Measurements from ENCODE around the gene SOX13. TPM values are rescaled to one million over a fixed set of nuclear protein-coding genes. Genes with fewer than 3 reads are reported as not detected.
A peak's percentile ranks its signal among the peaks of the same experiment; 100 is the strongest.

SOX13 gene
- total and polyA plus RNA-seq, 7 experiments from 2014 or later = 0.24 to 10.1 (median 0.85) TPM; not detected in 2

DNA sequence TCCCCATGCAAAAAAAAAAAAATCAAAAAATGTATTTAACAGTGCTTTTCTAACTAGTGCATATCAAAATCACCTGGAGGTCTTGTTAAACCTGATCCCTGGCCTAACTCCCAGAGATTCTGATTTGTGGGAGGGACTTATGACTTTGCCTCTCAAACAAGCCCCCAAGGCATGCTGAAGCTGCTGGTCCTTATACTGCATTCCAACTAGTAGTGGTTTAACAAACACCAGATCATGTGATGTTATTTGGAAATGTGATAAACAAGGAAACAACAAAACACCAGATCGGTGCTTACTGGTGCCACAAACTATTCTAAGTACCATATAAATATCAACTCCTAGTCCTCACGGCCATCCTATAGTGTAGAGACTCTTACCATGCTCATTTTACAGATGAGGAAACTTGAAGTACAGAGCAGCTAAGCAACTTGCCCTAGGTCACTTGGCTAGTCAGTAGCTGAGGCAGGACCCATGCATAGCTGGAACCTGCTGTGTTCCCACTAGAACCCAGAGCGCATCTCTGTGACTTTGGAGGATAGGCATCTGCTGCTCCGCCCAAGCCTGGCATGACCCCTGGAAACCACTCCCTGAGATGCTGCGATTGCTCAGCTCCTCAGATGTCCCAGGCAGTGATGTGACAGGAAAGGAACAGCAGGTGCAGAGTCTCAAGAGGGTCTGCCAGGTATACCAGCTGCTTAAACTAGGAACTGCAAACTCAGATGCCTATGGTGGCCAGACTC is 38.1 kb downstream of the SOX13 start:
- H3K36me3 Mint-ChIP-seq = no peaks in the 10 kb centered on the region
- Histone ChIP-seq H3K4me3 (ENCODE audit: low read length) (no peak overlapping the region), H3K27ac (ENCODE audit: low read depth, low read length) (no peak overlapping the region), H3K27me3 (ENCODE audit: control insufficient read depth in 2 of 2, insufficient read depth in 2 of 2, low read length in 2 of 2) (no peaks in the 10 kb centered on the region), H3K9me3 (ENCODE audit: control insufficient read depth in 2 of 3, low read length in 3 of 3) (no peaks in the 10 kb centered on the region), H3K36me3 (ENCODE audit: control insufficient read depth in 2 of 3, insufficient read depth in 3 of 3, low read length in 3 of 3) (no peaks in the 10 kb centered on the region), H3K4me1 (ENCODE audit: control insufficient read depth in 2 of 2, insufficient read depth in 2 of 2, low read length in 2 of 2) (peaks cover 0 to 6% of the 10 kb centered on the region in 2 donors)
- no peak for DNase-seq
- POLR2A ChIA-PET = no interaction called here
- no peak overlapping the region for H3K4me3 Mint-ChIP-seq
- CTCF ChIA-PET = no interaction called here
- peaks cover 0 to 4% (median 3%) of the 10 kb centered on the region in 5 donors for H3K27me3 Mint-ChIP-seq
- intact Hi-C loops (cut with micrococcal nuclease) = no loop called here
- no peak overlapping the region for H3K27ac Mint-ChIP-seq
- peaks cover 0 to 5% (median 0%) of the 10 kb centered on the region in 7 donors for H3K4me1 Mint-ChIP-seq
- H3K9me3 Mint-ChIP-seq = no peaks in the 10 kb centered on the region
- ATAC-seq = no peak

DNA sequence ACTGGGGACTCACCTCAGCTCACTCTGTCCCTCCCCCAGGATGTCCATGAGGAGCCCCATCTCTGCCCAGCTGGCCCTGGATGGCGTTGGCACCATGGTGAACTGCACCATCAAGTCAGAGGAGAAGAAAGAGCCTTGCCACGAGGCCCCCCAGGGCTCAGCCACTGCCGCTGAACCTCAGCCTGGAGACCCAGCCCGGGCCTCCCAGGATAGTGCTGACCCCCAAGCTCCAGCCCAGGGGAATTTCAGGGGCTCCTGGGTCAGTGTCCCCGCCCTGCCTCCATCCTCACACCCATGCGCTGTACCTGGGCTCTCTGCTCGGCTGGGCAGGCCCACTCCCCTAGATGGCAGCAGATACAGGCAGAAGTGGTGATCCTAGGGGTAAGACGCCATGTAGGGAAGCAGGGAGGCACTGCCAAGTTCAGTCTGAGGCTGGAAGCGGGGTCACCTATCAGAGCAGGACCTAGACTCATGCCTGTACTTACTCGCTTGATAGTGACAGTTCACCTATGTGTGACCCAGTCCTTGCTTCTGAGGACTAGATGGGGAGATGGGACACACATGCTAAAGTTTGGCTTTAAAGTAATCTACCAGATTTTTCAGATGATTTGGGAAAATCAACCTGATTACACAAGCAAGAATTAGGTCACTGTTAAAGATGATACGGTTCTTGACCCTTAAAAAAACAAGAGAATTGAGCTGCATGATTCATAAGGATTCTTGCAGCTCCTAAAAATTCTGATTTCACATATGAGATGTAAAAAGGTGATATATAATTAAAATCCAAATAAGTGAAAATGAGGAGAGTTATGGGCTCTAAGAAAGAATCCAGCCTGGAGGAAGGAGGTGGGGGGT is 40.2 kb downstream of the SOX13 start:
- no peak overlapping the region for H3K27ac ChIP-seq (ENCODE audit: low read depth, low read length)
- Mint-ChIP-seq H3K36me3 (no peaks in the 10 kb centered on the region), H3K27ac (no peak overlapping the region), H3K4me3 (no peak overlapping the region), H3K4me1 (peaks cover 0 to 5% (median 0%) of the 10 kb centered on the region in 7 donors), H3K9me3 (no peaks in the 10 kb centered on the region), H3K27me3 (no peaks in the 10 kb centered on the region)
- ChIA-PET POLR2A (no interaction called here), CTCF (interaction anchor here (1.1 kb wide), 1 partner anchor 17 kb away, joined by 3 read pairs; no protein-coding TSS in a partner anchor)
- H3K36me3 ChIP-seq (ENCODE audit: control insufficient read depth in 2 of 3, insufficient read depth in 3 of 3, low read length in 3 of 3) = no peaks in the 10 kb centered on the region
- intact Hi-C loops (cut with micrococcal nuclease) = no loop called here
- H3K9me3 ChIP-seq (ENCODE audit: control insufficient read depth in 2 of 3, low read length in 3 of 3) = no peaks in the 10 kb centered on the region
- no peaks in the 10 kb centered on the region for H3K27me3 ChIP-seq (ENCODE audit: control insufficient read depth in 2 of 2, insufficient read depth in 2 of 2, low read length in 2 of 2)
- no peak overlapping the region for H3K4me3 ChIP-seq (ENCODE audit: low read length)
- H3K4me1 ChIP-seq (ENCODE audit: control insufficient read depth in 2 of 2, insufficient read depth in 2 of 2, low read length in 2 of 2) = no peaks in the 10 kb centered on the region
- no peak for ATAC-seq
- DNase-seq = no peak

DNA sequence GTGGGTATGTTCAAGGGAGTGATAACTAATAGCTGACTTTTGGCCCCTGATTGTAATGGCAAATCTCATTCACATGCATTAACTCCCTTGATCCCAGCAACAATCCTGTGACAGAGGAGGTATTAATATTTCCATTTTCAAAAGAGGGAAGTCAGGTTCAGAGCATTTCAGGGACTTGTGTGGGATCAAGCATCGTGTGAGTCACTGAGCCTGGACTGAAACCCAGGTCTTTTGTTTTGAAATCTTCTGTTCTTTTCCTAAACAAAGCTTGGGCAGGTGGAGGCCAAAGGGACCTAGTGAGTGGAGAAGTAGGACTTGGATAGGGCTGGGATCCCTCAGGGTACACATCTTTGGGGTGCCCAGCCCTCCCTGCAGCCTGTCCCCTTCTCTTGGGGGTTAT is 41.0 kb downstream of the SOX13 start:
- ATAC-seq (no peak), DNase-seq (no peak)
- ChIA-PET POLR2A (no interaction called here), CTCF (interaction anchor here (0.6 to 1.1 kb wide), 2 partner anchors 16 to 197 kb away, joined by 3 read pairs; no protein-coding TSS in a partner anchor)
- intact Hi-C loops (cut with micrococcal nuclease) = no loop called here
- no peaks in the 10 kb centered on the region for H3K36me3 Mint-ChIP-seq
- peaks cover 0 to 5% (median 0%) of the 10 kb centered on the region in 7 donors for H3K4me1 Mint-ChIP-seq
- H3K4me3 Mint-ChIP-seq = no peak overlapping the region
- Histone ChIP-seq H3K4me1 (ENCODE audit: control insufficient read depth in 2 of 2, insufficient read depth in 2 of 2, low read length in 2 of 2) (no peaks in the 10 kb centered on the region), H3K27ac (ENCODE audit: low read depth, low read length) (no peak overlapping the region), H3K36me3 (ENCODE audit: control insufficient read depth in 2 of 3, insufficient read depth in 3 of 3, low read length in 3 of 3) (no peaks in the 10 kb centered on the region), H3K9me3 (ENCODE audit: control insufficient read depth in 2 of 3, low read length in 3 of 3) (no peaks in the 10 kb centered on the region), H3K4me3 (ENCODE audit: low read length) (no peak overlapping the region), H3K27me3 (ENCODE audit: control insufficient read depth in 2 of 2, insufficient read depth in 2 of 2, low read length in 2 of 2) (no peaks in the 10 kb centered on the region)
- no peak overlapping the region for H3K27ac Mint-ChIP-seq
- no peaks in the 10 kb centered on the region for H3K27me3 Mint-ChIP-seq
- H3K9me3 Mint-ChIP-seq = no peaks in the 10 kb centered on the region

DNA sequence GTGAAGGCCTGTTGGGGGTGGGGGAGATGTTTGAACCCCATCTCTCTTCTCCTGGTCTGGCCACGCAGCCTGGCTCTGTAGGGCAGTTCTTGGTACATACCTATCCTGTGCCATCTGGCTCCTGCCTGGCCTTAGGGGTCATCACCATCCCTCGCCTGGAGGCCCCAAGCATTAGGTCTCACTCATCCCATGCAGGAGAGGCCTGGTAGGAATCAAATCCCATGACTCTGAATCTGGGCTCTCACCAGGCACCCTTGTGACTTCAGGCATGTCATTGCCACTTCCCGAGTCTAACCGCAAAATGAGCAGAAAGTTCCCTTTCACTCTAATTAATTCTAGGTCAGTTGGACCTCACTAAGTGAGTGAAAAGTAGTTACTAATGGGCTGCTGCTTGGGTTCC is 41.7 kb downstream of the SOX13 start:
- POLR2A ChIA-PET = no interaction called here
- peak; percentile 64 for ATAC-seq

DNA sequence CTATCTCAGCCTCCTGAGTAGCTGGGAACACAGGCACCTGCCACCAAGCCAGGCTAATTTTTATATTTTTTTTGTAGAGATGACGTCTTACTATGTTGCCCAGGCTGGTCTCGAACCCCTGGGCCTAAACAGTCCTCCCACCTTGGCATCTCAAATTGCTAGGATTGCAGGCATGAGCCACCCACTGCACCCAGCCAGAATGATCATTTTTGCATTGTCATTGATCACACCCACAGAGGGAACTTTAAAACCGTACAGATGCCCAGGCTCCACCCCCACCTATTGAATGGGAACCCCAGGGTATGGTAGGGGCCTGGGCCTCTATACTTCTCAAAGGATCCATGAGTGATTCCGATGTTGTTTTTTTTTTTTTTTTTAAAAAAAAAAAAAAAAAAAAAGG is 42.2 kb downstream of the SOX13 start:
- peaks cover 0 to 5% (median 0%) of the 10 kb centered on the region in 7 donors for H3K4me1 Mint-ChIP-seq
- intact Hi-C loops (cut with micrococcal nuclease) = no loop called here
- H3K36me3 Mint-ChIP-seq = no peaks in the 10 kb centered on the region
- ChIA-PET POLR2A (no interaction called here), CTCF (interaction anchor here (0.7 kb wide), 1 partner anchor 757 kb away, joined by 4 read pairs; no protein-coding TSS in a partner anchor)
- H3K9me3 Mint-ChIP-seq = no peaks in the 10 kb centered on the region
- Histone ChIP-seq H3K27me3 (ENCODE audit: control insufficient read depth in 2 of 2, insufficient read depth in 2 of 2, low read length in 2 of 2) (no peaks in the 10 kb centered on the region), H3K4me1 (ENCODE audit: control insufficient read depth in 2 of 2, insufficient read depth in 2 of 2, low read length in 2 of 2) (no peaks in the 10 kb centered on the region), H3K4me3 (ENCODE audit: low read length) (no peak overlapping the region), H3K9me3 (ENCODE audit: control insufficient read depth in 2 of 3, low read length in 3 of 3) (no peaks in the 10 kb centered on the region), H3K27ac (ENCODE audit: low read depth, low read length) (no peak overlapping the region), H3K36me3 (ENCODE audit: control insufficient read depth in 2 of 3, insufficient read depth in 3 of 3, low read length in 3 of 3) (no peaks in the 10 kb centered on the region)
- no peaks in the 10 kb centered on the region for H3K27me3 Mint-ChIP-seq
- H3K27ac Mint-ChIP-seq = no peak overlapping the region
- H3K4me3 Mint-ChIP-seq = no peak overlapping the region
- ATAC-seq = no peak
- no peak for DNase-seq

More for the DNA sequence above, 41.7 kb downstream of the SOX13 start:
- no peaks in the 10 kb centered on the region for H3K27me3 ChIP-seq (ENCODE audit: control insufficient read depth in 2 of 2, insufficient read depth in 2 of 2, low read length in 2 of 2)
- Mint-ChIP-seq H3K9me3 (no peaks in the 10 kb centered on the region), H3K4me3 (no peak overlapping the region), H3K27ac (no peak overlapping the region), H3K36me3 (no peaks in the 10 kb centered on the region), H3K27me3 (no peaks in the 10 kb centered on the region), H3K4me1 (peaks cover 0 to 5% (median 0%) of the 10 kb centered on the region in 7 donors)
- H3K4me1 ChIP-seq (ENCODE audit: control insufficient read depth in 2 of 2, insufficient read depth in 2 of 2, low read length in 2 of 2) = no peaks in the 10 kb centered on the region
- H3K27ac ChIP-seq (ENCODE audit: low read depth, low read length) = no peak overlapping the region
- no peaks in the 10 kb centered on the region for H3K9me3 ChIP-seq (ENCODE audit: control insufficient read depth in 2 of 3, low read length in 3 of 3)
- intact Hi-C loops (cut with micrococcal nuclease) = no loop called here
- CTCF ChIA-PET = no interaction called here
- no peaks in the 10 kb centered on the region for H3K36me3 ChIP-seq (ENCODE audit: control insufficient read depth in 2 of 3, insufficient read depth in 3 of 3, low read length in 3 of 3)
- DNase-seq = no peak
- H3K4me3 ChIP-seq (ENCODE audit: low read length) = no peak overlapping the region

DNA sequence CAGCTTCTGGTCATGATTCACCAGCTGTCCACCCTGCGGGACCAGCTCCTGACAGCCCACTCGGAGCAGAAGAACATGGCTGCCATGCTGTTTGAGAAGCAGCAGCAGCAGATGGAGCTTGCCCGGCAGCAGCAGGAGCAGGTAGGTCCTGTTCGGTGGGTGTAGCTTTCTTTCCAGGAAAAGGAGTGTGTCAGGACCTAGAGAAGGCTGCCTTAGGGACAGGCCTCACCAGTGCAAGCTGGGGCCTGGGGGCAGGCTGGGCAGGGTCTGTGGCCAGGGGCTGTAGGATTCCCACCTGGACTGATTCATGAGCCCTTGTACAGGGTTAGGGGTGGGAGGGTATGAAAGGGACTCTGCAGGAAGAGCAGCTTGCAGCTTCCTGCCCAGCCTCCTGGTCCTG is 43.6 kb downstream of the SOX13 start:
- DNase-seq (no peak), ATAC-seq (no peak)
- no peak overlapping the region for H3K4me3 Mint-ChIP-seq
- Histone ChIP-seq H3K27ac (ENCODE audit: low read depth, low read length) (no peak overlapping the region), H3K4me1 (ENCODE audit: control insufficient read depth in 2 of 2, insufficient read depth in 2 of 2, low read length in 2 of 2) (no peaks in the 10 kb centered on the region), H3K36me3 (ENCODE audit: control insufficient read depth in 2 of 3, insufficient read depth in 3 of 3, low read length in 3 of 3) (no peaks in the 10 kb centered on the region), H3K27me3 (ENCODE audit: control insufficient read depth in 2 of 2, insufficient read depth in 2 of 2, low read length in 2 of 2) (no peaks in the 10 kb centered on the region), H3K4me3 (ENCODE audit: low read length) (no peak overlapping the region), H3K9me3 (ENCODE audit: control insufficient read depth in 2 of 3, low read length in 3 of 3) (no peaks in the 10 kb centered on the region)
- H3K36me3 Mint-ChIP-seq = no peaks in the 10 kb centered on the region
- H3K27me3 Mint-ChIP-seq = no peaks in the 10 kb centered on the region
- H3K27ac Mint-ChIP-seq = no peak overlapping the region
- intact Hi-C loops (cut with micrococcal nuclease) = no loop called here
- CTCF ChIA-PET = no interaction called here
- no peaks in the 10 kb centered on the region for H3K9me3 Mint-ChIP-seq
- peaks cover 0 to 5% (median 0%) of the 10 kb centered on the region in 7 donors for H3K4me1 Mint-ChIP-seq
- POLR2A ChIA-PET = no interaction called here
